ENCODE results near the gene GSDME. TPM values are rescaled to one million over a fixed set of nuclear protein-coding genes. Genes with fewer than 3 reads are reported as not detected.

The GSDME gene
- total RNA-seq, 1 donor from 2014 or later: 38.9 TPM

DNA sequence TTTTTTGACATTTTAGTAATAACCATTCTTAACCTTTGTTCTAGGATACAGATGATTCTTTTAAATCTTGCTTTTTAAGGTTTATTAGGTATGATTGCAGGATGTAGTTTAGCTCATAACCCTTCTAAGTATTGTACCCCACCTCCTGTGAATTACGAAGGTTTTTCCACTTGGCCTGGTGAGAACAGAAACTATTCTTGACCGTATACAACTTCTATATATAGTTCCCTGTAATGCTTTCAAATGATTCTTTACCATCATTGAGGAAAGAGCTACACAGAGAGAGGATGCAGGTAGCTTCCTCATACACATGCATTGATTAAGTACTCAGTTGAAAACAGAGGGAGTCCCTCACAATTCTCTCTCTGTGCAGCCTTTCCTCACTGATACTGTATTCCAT is 97.8 kb downstream of the GSDME start:
- DNase-seq (ENCODE audit: extremely low read depth, low read depth, low spot score): no peak

DNA sequence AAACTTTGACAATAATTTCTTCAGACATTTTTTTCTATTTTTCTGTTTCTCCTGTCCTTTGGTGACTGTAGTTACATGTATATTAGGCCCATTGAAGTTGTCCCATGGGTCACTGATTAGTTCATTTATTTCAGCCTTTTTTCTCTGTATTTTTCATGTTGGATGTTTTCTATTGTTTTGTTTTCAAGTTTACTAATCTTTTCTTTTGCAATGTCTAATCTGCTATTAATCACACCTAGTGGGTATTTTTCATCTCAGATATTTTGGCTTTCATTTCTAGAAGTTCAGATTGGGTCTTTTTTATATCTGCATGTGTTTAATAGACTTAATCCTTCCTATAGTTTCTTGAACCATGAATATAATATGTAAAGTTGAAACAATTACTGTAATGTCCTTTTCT is 99.3 kb downstream of the GSDME start:
- DNase-seq (ENCODE audit: extremely low read depth, low read depth, low spot score): no peak

DNA sequence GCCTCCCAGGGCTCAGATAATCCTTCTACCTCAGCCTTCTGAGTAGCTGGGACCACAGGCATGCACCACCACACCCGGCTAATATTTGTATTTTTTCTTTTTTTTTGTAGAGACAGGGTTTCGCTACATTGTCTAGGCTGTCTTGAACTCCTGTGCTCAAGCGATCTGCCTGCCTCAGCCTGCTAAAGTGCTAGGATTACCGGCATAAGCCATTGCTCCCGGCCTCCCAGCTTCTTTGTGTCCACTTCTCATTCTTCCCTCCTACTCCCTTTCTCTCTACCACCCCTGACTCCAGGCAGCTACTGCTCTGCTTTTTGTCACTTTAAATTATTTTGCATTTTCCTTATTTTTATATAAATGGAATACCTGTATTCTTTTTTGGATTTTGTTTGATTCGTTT is 100.7 kb downstream of the GSDME start:
- no peak for DNase-seq (ENCODE audit: extremely low read depth, low read depth, low spot score)

DNA sequence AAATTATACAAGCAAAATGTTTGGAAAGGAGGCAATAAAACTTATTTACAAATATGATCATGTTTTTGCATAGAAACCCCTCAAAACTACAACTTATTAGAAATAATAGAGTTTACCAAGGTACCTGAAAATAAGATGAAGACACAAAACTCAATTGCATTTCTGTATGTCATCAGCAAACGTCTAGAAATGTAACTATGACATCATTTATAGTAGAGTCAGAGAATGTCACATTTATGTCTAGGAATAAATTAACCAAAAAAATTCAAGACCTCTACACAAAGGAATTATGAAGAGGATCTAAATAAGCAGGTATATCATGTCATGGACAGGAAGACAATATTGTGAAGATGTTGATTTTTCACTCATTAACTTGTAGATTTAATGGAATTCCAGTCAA is 103.0 kb downstream of the GSDME start:
- no peak for DNase-seq (ENCODE audit: extremely low read depth, low read depth, low spot score)

DNA sequence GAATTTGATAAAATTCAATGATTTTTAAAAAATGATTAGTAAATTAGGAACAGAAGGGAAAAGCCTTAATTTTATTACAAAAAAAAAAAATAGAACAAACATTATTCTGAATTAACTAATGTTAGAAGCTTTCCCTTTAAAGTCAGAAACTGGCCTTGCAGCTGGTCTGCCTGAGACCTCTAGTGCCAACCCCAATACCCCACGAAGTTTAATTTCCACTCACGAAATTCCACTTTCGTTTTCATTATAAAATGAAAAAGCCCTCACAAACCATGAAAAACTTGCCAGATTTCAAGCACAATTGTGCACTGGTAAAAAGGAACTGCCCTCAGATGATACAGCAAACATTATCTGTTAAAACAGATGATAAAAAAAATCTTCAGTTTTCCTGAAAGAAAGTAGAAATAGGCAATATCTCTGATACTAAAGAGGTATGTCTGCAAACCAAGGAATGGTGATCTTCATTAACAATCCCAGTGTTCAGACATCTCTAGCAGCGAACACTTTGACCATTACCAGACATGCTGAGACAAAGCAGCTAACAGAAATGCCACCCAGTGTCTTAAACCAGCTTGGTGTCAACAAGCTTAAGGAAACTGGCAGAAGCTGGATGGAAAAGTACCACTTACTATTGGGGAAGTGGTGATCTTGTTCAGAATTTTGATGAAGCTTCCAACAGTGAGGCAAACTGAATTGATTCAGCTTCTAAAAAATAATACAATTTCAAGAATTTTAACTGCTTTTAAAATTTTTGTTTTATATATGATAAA is 103.8 kb downstream of the GSDME start:
- no peak for DNase-seq (ENCODE audit: extremely low read depth, low read depth, low spot score)

DNA sequence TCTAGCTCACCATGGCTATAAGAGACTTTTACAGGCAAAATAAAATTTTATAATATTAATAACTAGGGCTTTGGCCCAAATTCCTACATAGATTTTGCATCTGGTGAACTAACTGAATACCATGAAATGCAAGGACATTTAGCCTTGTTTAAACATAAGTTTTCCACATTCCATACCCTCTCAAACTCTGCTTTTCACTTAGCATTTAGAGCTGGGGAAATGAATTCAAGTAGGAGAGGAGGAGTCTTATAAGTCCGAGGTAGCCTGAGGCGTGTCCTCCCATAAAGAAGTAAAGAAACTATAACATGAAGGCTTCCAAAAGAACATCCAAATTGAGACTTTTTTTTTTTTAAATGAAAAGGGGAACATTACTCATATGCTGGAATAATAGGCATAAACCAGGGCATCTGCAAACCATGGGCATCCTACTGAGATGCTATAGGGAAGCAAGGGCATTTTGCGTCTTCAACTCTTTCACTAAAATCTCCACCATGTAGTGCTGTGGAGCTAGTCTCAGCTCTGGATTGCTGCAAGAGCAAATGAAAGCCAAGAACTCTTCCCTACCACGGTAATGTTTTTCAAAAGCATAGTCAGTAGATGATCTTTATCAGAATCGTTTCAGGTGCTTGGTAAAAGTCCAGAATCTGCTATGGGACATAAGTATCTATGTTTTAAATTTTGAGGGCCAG is 104.9 kb downstream of the GSDME start:
- no peak for DNase-seq (ENCODE audit: extremely low read depth, low read depth, low spot score)

Other genes with a start within 250 kb of the GSDME start
- 4.6 and 6.3 TPM in 2 replicates for gene PALS2, start 184.0 kb downstream of the GSDME start, total RNA-seq
- gene OSBPL3, start 222.7 kb upstream of the GSDME start, total RNA-seq: 21.1 and 22.5 TPM in 2 replicates